Activated T-cell treated with anti-CD3 and anti-CD28 coated beads for 48 hours (primary cell): Measurements from ENCODE around the gene RTN4.

ENCODE experiments used
- DNase-seq: peaks from one replicate; pipeline ENCODE4 v3.0.0-alpha.2; 2020; ENCODE audit warnings: low read depth

The RTN4 gene

GRCh38 chr2:55038428-55038827 is 11.8 kb downstream of the RTN4 start:
- DNase-seq = no peak

DNA sequence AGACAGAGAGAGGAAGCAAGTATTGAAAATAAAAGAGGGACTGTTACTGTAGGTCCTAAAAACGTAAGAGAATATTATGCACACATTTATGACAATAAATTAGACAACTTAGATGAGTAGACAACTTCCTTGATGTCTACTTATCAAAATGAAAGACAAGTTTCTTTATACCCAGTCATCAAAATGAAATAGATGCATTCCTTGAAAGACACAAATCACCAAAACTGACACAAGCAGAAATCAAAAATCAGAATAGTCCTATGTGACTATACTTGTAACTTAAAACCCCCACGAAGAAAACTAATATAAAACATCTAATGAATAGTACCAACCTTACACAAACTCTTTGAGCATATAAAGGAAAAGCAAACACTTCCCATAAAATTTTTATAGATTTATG is 14.5 kb downstream of the RTN4 start:
- DNase-seq = no peak

- no peak for DNase-seq
Observed at GRCh38 chr2:55033921-55034320, 16.3 kb downstream of the RTN4 start.

DNA sequence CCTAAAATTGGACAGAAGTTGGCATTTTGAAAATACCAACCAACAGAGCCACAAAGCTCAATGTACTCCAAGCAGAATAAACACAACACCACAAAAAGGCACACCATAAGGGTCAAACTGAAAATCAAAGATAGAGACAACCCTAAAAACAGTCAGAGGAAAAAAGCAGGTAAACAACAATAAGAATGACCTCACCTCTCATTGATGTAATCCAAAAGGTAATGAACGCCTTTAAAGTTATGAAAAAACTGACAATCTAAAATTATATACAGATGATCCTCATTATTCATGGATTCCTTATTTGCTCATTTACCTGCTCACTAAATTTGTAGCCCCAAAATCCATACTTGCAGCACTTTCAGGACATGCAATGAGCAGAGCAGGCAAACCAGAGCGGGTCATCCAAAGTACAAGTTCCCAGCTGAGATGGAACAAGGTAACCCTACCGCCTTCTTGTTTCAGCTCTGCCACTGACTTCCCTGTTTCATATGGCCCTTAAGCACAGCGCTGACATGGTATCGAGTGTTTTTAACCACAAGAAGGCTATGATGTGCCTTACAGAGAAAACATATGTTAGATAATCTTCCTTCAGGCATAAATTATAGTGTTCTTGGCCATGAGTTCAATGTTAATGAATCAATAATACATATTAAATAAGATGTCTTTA is 17.0 kb downstream of the RTN4 start:
- no peak for DNase-seq

DNA sequence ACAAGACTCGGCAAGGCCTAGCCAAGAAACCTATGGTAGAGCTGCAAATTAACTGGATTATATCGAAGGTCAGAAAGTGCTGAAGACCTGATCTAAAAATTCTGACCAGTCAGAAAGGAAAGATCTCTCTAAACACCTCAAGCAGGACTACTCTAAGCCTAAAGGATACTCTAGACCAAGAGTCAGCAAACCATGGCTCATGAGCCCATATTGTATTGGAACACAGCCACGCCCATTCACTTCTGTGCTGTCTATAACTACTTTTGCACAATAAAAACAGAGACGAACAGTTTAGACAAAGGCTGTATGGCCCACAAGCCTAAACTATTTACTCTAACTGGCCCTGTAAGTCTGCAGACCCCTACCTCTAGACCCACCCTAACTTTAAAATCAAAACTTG is 18.7 kb downstream of the RTN4 start:
- DNase-seq = no peak

GRCh38 chr2:55030766-55031165 is 19.5 kb downstream of the RTN4 start:
- no peak for DNase-seq

DNA sequence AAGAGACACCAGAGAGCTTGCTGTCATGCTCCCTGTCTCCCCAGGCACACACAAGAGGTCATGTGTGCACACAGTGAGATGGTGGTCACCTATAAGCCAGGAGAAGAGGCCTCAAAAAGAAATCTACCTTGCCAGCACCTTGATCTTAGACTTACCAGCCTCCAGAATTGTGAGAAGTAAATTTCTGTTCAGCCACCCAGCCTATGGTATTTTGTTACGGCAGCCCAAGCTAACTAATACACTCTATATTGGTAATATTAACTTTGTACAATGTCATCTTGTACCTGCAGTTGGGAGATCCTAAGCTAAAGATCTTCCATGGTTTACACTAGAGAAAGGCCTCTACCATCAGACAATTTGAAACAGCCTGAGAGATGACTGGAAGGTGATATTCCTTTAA is 21.2 kb downstream of the RTN4 start:
- no peak for DNase-seq

- no peak for DNase-seq
Observed at GRCh38 chr2:55027226-55027625, 23.0 kb downstream of the RTN4 start.

GRCh38 chr2:55026202-55026601 is 24.0 kb downstream of the RTN4 start:
- no peak for DNase-seq

GRCh38 chr2:55025627-55026026 is 24.6 kb downstream of the RTN4 start:
- no peak for DNase-seq

- no peak for DNase-seq
Observed at GRCh38 chr2:55025082-55025481, 25.2 kb downstream of the RTN4 start.

- no peak for DNase-seq
Observed at GRCh38 chr2:55022476-55022875, 27.8 kb downstream of the RTN4 start.

GRCh38 chr2:55019526-55020258 is 30.6 kb downstream of the RTN4 start:
- DNase-seq = no peak

GRCh38 chr2:55018619-55019018 is 31.6 kb downstream of the RTN4 start:
- DNase-seq = no peak

- DNase-seq = no peak
Observed at GRCh38 chr2:55017880-55018279, 32.4 kb downstream of the RTN4 start.

GRCh38 chr2:55017428-55017827 is 32.8 kb downstream of the RTN4 start:
- DNase-seq = no peak

- no peak for DNase-seq
Observed at GRCh38 chr2:55014962-55015939, 35.0 kb downstream of the RTN4 start.

GRCh38 chr2:55013936-55014335 is 36.3 kb downstream of the RTN4 start:
- DNase-seq = no peak

GRCh38 chr2:55012672-55013484 is 37.4 kb downstream of the RTN4 start:
- DNase-seq = no peak

GRCh38 chr2:55011831-55012671 is 38.2 kb downstream of the RTN4 start:
- no peak for DNase-seq

DNA sequence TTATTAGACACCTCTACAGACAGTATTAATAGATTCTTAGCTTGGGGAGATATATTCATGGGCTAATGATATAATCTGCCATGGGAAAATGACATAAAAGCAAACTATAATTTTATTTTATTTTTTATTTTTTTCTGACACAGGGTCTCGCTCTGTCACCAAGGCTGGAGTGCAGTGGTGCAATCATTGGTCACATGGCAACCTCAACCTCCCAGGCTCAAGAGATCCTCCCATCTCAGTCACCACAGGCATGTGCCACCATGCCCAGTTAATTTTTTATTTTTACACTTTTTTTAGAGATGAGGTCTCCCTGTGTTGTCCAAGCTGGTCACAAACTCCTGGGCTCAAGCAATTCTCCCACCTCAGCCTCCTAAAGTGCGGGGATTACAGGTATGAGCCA is 39.3 kb downstream of the RTN4 start:
- DNase-seq = no peak
